Panc1 (cell line): ENCODE data around the gene OR8B3. TPM values are rescaled to one million over a fixed set of nuclear protein-coding genes. Genes with fewer than 3 reads are reported as not detected.

ENCODE experiments used
- ATAC-seq: fragments of 200-7000 bp; cut with Tn5 transposase; 2 replicates; pipeline ENCODE4 v1.9.1; 2020; ENCODE audit warnings: mild to moderate bottlenecking, moderate library complexity
- BruUV-seq: library from RNA; stranded (reverse); fragments of 400-500 nt; replicated peaks from 2 replicates; lab custom pipeline; 2021; lab: Mats Ljungman, UMichigan
- CTCF ChIA-PET: fragments of 300-600 bp; sonication (Branson Sonifier 250); formaldehyde crosslinking; loops from one replicate; lab custom pipeline; 2022; ENCODE audit warnings: antibody characterized with exemption; lab: Charles Lee
- POLR2A ChIA-PET: fragments of 300-600 bp; sonication (Branson Sonifier 250); formaldehyde crosslinking; loops from one replicate; lab custom pipeline; 2022; ENCODE audit warnings: antibody characterized with exemption; lab: Charles Lee
- DNase-seq: peaks from one replicate; pipeline ENCODE4 v3.0.0-alpha.2; 2010; ENCODE audit warnings: low read depth, low spot score
- H3K27ac ChIP-seq: 2 replicates; pipeline ENCODE4 v1.5.1; 2011; ENCODE audit warnings: mild to moderate bottlenecking, low read length, inconsistent platforms
- H3K27me3 ChIP-seq: fragments of 200-500 bp; sonication (Bioruptor generic); 2 replicates; pipeline ENCODE4 v1.6.0; 2014; ENCODE audit warnings: low read length, inconsistent platforms; ENCODE audit not compliant: control insufficient read depth, insufficient read depth
- H3K36me3 ChIP-seq: fragments of 200-500 bp; sonication (Bioruptor generic); 2 replicates; pipeline ENCODE4 v1.5.1; 2014; ENCODE audit warnings: inconsistent platforms, mild to moderate bottlenecking, low read length, moderate library complexity; ENCODE audit not compliant: control insufficient read depth, insufficient read depth
- H3K4me1 ChIP-seq: 2 replicates; pipeline ENCODE4 v1.5.1; 2011; ENCODE audit warnings: inconsistent platforms, mild to moderate bottlenecking, low read length, moderate library complexity; ENCODE audit not compliant: control insufficient read depth, insufficient read depth
- H3K4me3 ChIP-seq, 2 experiments: 2 replicates each; pipeline ENCODE4 v1.5.1; 2011 to 2012; ENCODE audit warnings: low read depth in 2 of 2, low read length in 2 of 2, mild to moderate bottlenecking in 2 of 2, inconsistent platforms in 1 of 2, moderate library complexity in 1 of 2
- H3K9me3 ChIP-seq: fragments of 200-500 bp; sonication (Bioruptor generic); 2 replicates; pipeline ENCODE4 v1.5.1; 2014; ENCODE audit warnings: low read depth, mild to moderate bottlenecking, inconsistent platforms, low read length, moderate library complexity; ENCODE audit not compliant: control insufficient read depth, insufficient read depth
- POLR2AphosphoS5 ChIP-seq: IDR thresholded peaks from 2 replicates; pipeline ENCODE4 v1.6.1; 2012; ENCODE audit warnings: mild to moderate bottlenecking, low read depth, low read length, moderate library complexity
- SIN3A ChIP-seq: IDR thresholded peaks from 2 replicates; pipeline ENCODE4 v1.6.1; 2012; ENCODE audit warnings: low read depth, mild to moderate bottlenecking, low read length, moderate library complexity, borderline replicate concordance; ENCODE audit not compliant: insufficient read depth
- TCF7L2 ChIP-seq: IDR thresholded peaks from 2 replicates; pipeline ENCODE4 v1.6.1; 2011; ENCODE audit warnings: mild to moderate bottlenecking, low read depth, low read length, inconsistent platforms
- in situ Hi-C: cut with HindIII; loops from 2 replicates; pipeline ENCODE4 v1.10.0; 2016; ENCODE audit warnings: low sequenced_read_pairs, low pct_unique_long_range_greater_than_20kb
- intact Hi-C: fragments of 100-400 bp; cut with micrococcal nuclease; formaldehyde crosslinking; loops from one replicate; pipeline ENCODE4 v1.10.0; 2022; ENCODE audit not compliant: unreplicated experiment
- total RNA-seq: library from RNA; stranded (reverse); gene quantifications from one replicate; pipeline ENCODE4 v1.2.1, GENCODE V29; 2021; ENCODE audit not compliant: unreplicated experiment
- TF ChIP-seq, protein P1 (sequence below), 2 experiments: IDR thresholded peaks; 2 replicates each; pipeline ENCODE4 v1.6.1; 2011 to 2012; ENCODE audit warnings: low read depth in 2 of 2, control low read depth in 1 of 2, low read length in 1 of 2, mild to moderate bottlenecking in 1 of 2, moderate library complexity in 1 of 2; ENCODE audit not compliant: insufficient read depth in 1 of 2
- TF ChIP-seq, protein P2 (sequence below): fragments of 450-650 bp; IDR thresholded peaks from 2 replicates; pipeline ENCODE4 v1.5.1; 2017; ENCODE audit warnings: mild to moderate bottlenecking

Gene OR8B3
- total RNA-seq, 1 experiment from 2014 or later, result not detected

DNA sequence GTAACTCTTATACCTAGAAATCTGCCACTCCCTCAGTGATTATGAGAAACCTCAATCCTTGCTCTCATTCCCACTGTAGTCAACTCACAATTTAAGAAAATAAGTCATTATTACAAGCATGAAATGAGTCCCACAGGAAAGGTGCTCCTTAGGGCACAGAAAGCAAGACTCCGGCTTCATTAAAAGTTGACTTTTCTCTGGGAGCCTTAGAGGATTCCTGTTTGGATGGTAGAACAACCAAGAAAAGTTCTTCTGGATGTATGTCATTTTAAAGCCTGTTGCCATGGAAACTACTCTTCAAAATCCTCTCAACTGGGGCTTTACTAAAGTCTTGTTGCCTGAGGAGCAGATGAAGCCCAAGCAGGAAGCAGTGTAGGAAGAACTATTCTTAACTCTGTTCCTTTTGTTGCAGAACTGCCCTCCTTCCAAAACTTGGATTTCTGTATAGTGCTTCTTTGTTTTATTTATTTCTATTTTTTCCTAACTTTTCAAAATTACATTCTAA, 46.9 kb upstream of the OR8B3 start, which contains the start of gene OR8B8:
Gene OR8B8 (minus strand): TSS at position 51 of the 505 bp plus-strand sequence. CDS start 4,611 bp downstream, outside the sequence.
- peaks cover 4% of the 10 kb centered on the region for H3K27me3 ChIP-seq
- no peaks in the 10 kb centered on the region for H3K36me3 ChIP-seq
- ChIA-PET CTCF (no interaction called here), POLR2A (no interaction called here)
- no peak for ATAC-seq
- no peak for TF ChIP-seq TCF7L2
- TF ChIP-seq, protein P1, sequence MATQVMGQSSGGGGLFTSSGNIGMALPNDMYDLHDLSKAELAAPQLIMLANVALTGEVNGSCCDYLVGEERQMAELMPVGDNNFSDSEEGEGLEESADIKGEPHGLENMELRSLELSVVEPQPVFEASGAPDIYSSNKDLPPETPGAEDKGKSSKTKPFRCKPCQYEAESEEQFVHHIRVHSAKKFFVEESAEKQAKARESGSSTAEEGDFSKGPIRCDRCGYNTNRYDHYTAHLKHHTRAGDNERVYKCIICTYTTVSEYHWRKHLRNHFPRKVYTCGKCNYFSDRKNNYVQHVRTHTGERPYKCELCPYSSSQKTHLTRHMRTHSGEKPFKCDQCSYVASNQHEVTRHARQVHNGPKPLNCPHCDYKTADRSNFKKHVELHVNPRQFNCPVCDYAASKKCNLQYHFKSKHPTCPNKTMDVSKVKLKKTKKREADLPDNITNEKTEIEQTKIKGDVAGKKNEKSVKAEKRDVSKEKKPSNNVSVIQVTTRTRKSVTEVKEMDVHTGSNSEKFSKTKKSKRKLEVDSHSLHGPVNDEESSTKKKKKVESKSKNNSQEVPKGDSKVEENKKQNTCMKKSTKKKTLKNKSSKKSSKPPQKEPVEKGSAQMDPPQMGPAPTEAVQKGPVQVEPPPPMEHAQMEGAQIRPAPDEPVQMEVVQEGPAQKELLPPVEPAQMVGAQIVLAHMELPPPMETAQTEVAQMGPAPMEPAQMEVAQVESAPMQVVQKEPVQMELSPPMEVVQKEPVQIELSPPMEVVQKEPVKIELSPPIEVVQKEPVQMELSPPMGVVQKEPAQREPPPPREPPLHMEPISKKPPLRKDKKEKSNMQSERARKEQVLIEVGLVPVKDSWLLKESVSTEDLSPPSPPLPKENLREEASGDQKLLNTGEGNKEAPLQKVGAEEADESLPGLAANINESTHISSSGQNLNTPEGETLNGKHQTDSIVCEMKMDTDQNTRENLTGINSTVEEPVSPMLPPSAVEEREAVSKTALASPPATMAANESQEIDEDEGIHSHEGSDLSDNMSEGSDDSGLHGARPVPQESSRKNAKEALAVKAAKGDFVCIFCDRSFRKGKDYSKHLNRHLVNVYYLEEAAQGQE (IDR thresholded peaks at IDR 0.05; ENCODE audit: insufficient read depth in 1 of 2, low read depth in 2 of 2, low read length in 1 of 2), result no peak
- in situ Hi-C loops, result no loop called here
- no peak for DNase-seq
- no TSS peak for BruUV-seq
- intact Hi-C loops, result no loop called here
- no peak within 1 kb of the TSS for H3K27ac ChIP-seq
- H3K4me1 ChIP-seq, result no peaks in the 10 kb centered on the region
- no peak within 1 kb of the TSS for H3K4me3 ChIP-seq
- no peaks in the 10 kb centered on the region for H3K9me3 ChIP-seq

DNA sequence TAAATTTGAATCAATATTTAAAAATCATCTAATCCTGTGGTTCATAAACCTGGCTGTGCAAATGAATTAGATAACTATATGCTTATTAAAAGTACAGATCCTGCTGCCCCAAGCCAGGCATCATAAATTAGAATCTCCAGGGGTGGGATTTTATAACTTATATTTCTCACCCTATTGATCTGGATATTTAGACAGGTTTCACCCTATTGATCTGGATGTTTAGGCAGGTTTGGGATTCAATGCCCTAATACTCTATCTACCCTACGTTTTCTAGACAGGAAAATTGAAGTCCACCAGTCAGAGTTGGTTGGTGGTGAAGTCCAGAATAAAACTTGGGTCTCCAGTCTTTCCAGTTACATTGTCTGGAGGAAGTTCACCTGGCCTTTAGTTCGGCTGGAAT, 44.0 kb upstream of the OR8B3 start:
- H3K9me3 ChIP-seq, result no peaks in the 10 kb centered on the region
- no TSS peak for BruUV-seq
- in situ Hi-C loops, result no loop called here
- DNase-seq (no peak), ATAC-seq (no peak)
- no peaks in the 10 kb centered on the region for H3K4me1 ChIP-seq
- H3K27me3 ChIP-seq, result peaks cover 4% of the 10 kb centered on the region
- TF ChIP-seq, protein P2, sequence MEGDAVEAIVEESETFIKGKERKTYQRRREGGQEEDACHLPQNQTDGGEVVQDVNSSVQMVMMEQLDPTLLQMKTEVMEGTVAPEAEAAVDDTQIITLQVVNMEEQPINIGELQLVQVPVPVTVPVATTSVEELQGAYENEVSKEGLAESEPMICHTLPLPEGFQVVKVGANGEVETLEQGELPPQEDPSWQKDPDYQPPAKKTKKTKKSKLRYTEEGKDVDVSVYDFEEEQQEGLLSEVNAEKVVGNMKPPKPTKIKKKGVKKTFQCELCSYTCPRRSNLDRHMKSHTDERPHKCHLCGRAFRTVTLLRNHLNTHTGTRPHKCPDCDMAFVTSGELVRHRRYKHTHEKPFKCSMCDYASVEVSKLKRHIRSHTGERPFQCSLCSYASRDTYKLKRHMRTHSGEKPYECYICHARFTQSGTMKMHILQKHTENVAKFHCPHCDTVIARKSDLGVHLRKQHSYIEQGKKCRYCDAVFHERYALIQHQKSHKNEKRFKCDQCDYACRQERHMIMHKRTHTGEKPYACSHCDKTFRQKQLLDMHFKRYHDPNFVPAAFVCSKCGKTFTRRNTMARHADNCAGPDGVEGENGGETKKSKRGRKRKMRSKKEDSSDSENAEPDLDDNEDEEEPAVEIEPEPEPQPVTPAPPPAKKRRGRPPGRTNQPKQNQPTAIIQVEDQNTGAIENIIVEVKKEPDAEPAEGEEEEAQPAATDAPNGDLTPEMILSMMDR, result no peak
- TF ChIP-seq SIN3A (no peak), TCF7L2 (no peak), POLR2AphosphoS5 (no peak)
- TF ChIP-seq, protein P1 (IDR thresholded peaks at IDR 0.05; ENCODE audit: insufficient read depth in 1 of 2, low read depth in 2 of 2, low read length in 1 of 2), result no peak
- intact Hi-C loops, result no loop called here
- no peak overlapping the region for H3K27ac ChIP-seq
- ChIA-PET CTCF (interaction anchor here (0.5 kb wide), 1 partner anchor 321 kb away, joined by 4 read pairs; no protein-coding TSS in a partner anchor), POLR2A (no interaction called here)
- H3K36me3 ChIP-seq, result no peaks in the 10 kb centered on the region
- no peak overlapping the region for H3K4me3 ChIP-seq
